ENCODE results near the gene PPP1R3D. TPM values are rescaled to one million over a fixed set of nuclear protein-coding genes. Genes with fewer than 3 reads are reported as not detected.

Gene PPP1R3D
- total RNA-seq, 1 experiment from 2014 or later, result 4.9 TPM

DNA sequence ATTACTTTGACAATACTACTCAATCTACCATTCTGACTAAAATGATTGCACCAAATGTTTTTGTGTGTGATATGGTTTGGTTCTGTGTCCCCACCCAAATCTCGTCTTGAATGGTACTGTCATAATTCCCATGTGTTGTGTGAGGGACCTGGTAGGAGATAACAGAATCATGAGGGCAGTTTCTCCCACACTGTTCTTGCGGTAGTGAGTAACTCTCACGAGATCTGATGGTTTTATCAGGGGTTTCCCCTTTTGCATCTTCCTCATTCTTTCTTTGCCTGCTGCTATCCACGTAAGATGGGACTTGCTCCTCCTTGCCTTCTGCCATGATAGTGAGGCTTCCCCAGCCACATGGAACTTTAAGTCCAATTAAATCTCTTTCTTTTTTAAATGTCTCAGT lies 27.5 kb downstream of the PPP1R3D start:
- Histone ChIP-seq H3K27ac (ENCODE audit: low read depth, low read length, poor library complexity, severe bottlenecking) (no peak overlapping the region), H3K9me3 (ENCODE audit: low read depth, low read length, poor library complexity, severe bottlenecking) (no peaks in the 10 kb centered on the region), H3K4me1 (ENCODE audit: insufficient read depth, low read length, poor library complexity, severe bottlenecking) (no peaks in the 10 kb centered on the region), H3K4me3 (ENCODE audit: low read depth, low read length, poor library complexity, severe bottlenecking) (no peak overlapping the region), H3K27me3 (replicated peaks; ENCODE audit: insufficient read depth, low read depth, low read length, poor library complexity) (peaks cover 38% of the 10 kb centered on the region), H3K36me3 (ENCODE audit: insufficient read depth, low read length, poor library complexity, severe bottlenecking) (no peaks in the 10 kb centered on the region)
- POLR2A ChIA-PET (ENCODE audit: low non-redundant PET), result no interaction called here
- CTCF ChIA-PET, result no interaction called here
- BruUV-seq (replicated peaks), result no TSS peak
- DNase-seq (ENCODE audit: low spot score), result no peak
- no peak for TF ChIP-seq EZH2 (IDR thresholded peaks at IDR 0.05; ENCODE audit: borderline replicate concordance, low read depth, low read length, poor library complexity, severe bottlenecking)
- TF ChIP-seq, protein P1, sequence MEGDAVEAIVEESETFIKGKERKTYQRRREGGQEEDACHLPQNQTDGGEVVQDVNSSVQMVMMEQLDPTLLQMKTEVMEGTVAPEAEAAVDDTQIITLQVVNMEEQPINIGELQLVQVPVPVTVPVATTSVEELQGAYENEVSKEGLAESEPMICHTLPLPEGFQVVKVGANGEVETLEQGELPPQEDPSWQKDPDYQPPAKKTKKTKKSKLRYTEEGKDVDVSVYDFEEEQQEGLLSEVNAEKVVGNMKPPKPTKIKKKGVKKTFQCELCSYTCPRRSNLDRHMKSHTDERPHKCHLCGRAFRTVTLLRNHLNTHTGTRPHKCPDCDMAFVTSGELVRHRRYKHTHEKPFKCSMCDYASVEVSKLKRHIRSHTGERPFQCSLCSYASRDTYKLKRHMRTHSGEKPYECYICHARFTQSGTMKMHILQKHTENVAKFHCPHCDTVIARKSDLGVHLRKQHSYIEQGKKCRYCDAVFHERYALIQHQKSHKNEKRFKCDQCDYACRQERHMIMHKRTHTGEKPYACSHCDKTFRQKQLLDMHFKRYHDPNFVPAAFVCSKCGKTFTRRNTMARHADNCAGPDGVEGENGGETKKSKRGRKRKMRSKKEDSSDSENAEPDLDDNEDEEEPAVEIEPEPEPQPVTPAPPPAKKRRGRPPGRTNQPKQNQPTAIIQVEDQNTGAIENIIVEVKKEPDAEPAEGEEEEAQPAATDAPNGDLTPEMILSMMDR (conservative IDR thresholded peaks at IDR 0.05; ENCODE audit: low read depth, low read length), result no peak
- intact Hi-C loops (cut with micrococcal nuclease; ENCODE audit: unreplicated experiment), result no loop called here

DNA sequence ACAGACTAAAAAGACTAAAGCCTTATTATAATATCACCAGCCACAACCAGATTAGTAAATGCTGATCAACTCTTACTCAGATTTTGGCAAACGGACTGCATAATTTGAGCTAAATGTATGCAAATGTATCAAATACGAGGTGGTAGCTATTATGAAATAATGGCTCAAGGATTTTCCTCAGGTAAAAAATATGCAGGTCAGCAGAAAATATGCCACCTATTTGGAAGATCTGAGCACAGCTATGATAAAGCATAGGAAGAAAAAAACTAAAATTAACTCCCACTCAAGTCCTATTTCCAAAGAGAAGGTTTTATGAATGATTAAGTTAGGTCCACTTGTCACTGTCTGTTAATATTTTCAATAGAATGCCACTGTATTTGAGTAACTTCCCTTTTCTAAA lies 29.1 kb downstream of the PPP1R3D start:
- Histone ChIP-seq H3K4me1 (ENCODE audit: insufficient read depth, low read length, poor library complexity, severe bottlenecking) (no peaks in the 10 kb centered on the region), H3K36me3 (ENCODE audit: insufficient read depth, low read length, poor library complexity, severe bottlenecking) (no peaks in the 10 kb centered on the region), H3K27me3 (replicated peaks; ENCODE audit: insufficient read depth, low read depth, low read length, poor library complexity) (peaks cover 44% of the 10 kb centered on the region), H3K9me3 (ENCODE audit: low read depth, low read length, poor library complexity, severe bottlenecking) (no peaks in the 10 kb centered on the region), H3K4me3 (ENCODE audit: low read depth, low read length, poor library complexity, severe bottlenecking) (no peak overlapping the region), H3K27ac (ENCODE audit: low read depth, low read length, poor library complexity, severe bottlenecking) (no peak overlapping the region)
- ChIA-PET POLR2A (ENCODE audit: low non-redundant PET) (no interaction called here), CTCF (no interaction called here)
- DNase-seq (ENCODE audit: low spot score), result no peak
- no peak for TF ChIP-seq EZH2 (IDR thresholded peaks at IDR 0.05; ENCODE audit: borderline replicate concordance, low read depth, low read length, poor library complexity, severe bottlenecking)
- TF ChIP-seq, protein P1 (conservative IDR thresholded peaks at IDR 0.05; ENCODE audit: low read depth, low read length), result no peak
- intact Hi-C loops (cut with micrococcal nuclease; ENCODE audit: unreplicated experiment), result no loop called here
- no TSS peak for BruUV-seq (replicated peaks)

DNA sequence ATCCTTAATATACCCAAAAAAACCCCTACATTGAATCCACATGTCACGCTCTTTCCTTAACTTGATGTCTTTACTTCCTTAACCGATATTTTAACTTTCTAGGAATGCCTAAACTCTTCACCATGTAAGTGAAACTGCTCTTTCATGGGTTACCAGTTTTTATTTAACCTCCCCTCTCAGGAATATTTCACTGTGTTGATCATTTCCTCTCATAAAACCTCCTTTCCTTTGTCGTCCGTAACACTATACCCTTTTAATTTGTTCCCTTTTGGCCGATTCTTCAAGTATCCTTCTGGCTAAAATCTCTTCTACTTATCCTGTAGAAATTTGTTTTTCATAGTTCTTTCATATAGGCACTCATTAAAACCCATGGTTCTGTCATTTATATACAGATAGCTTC lies 31.2 kb downstream of the PPP1R3D start:
- no peaks in the 10 kb centered on the region for H3K9me3 ChIP-seq (ENCODE audit: low read depth, low read length, poor library complexity, severe bottlenecking)
- H3K27me3 ChIP-seq (replicated peaks; ENCODE audit: insufficient read depth, low read depth, low read length, poor library complexity), result peaks cover 45% of the 10 kb centered on the region
- ChIA-PET POLR2A (ENCODE audit: low non-redundant PET) (no interaction called here), CTCF (no interaction called here)
- BruUV-seq (replicated peaks), result no TSS peak
- no peak for DNase-seq (ENCODE audit: low spot score)
- no peak overlapping the region for H3K4me3 ChIP-seq (ENCODE audit: low read depth, low read length, poor library complexity, severe bottlenecking)
- no peaks in the 10 kb centered on the region for H3K36me3 ChIP-seq (ENCODE audit: insufficient read depth, low read length, poor library complexity, severe bottlenecking)
- intact Hi-C loops (cut with micrococcal nuclease; ENCODE audit: unreplicated experiment), result no loop called here
- H3K27ac ChIP-seq (ENCODE audit: low read depth, low read length, poor library complexity, severe bottlenecking), result no peak overlapping the region
- no peaks in the 10 kb centered on the region for H3K4me1 ChIP-seq (ENCODE audit: insufficient read depth, low read length, poor library complexity, severe bottlenecking)
- TF ChIP-seq, protein P1 (conservative IDR thresholded peaks at IDR 0.05; ENCODE audit: low read depth, low read length), result no peak
- no peak for TF ChIP-seq EZH2 (IDR thresholded peaks at IDR 0.05; ENCODE audit: borderline replicate concordance, low read depth, low read length, poor library complexity, severe bottlenecking)

Measured in A673 (cell line).